HUES64 (cell line): Measurements from ENCODE around the gene SRF.
"Not testable (repeated sequence)": the region's sequence is repeated elsewhere in the genome, so short reads cannot be mapped to it uniquely, and the experiment has no call there.

ENCODE experiments used
- H3K27ac ChIP-seq: 2 replicates; pipeline ENCODE4 v1.7.0; 2013; ENCODE audit warnings: low read depth, low read length, inconsistent platforms
- H3K27me3 ChIP-seq: 2 replicates; pipeline ENCODE4 v1.6.1; 2013; ENCODE audit warnings: mild to moderate bottlenecking, low read length; ENCODE audit not compliant: insufficient read depth
- H3K36me3 ChIP-seq: 2 replicates; pipeline ENCODE4 v1.6.1; 2013; ENCODE audit warnings: mild to moderate bottlenecking, low read length; ENCODE audit not compliant: insufficient read depth
- H3K4me1 ChIP-seq: 2 replicates; pipeline ENCODE4 v1.6.1; 2013; ENCODE audit warnings: mild to moderate bottlenecking, low read length, moderate library complexity; ENCODE audit not compliant: insufficient read depth
- H3K4me3 ChIP-seq: 2 replicates; pipeline ENCODE4 v1.5.1; 2013; ENCODE audit warnings: mild to moderate bottlenecking, low read length, moderate library complexity
- H3K9ac ChIP-seq: 2 replicates; pipeline ENCODE4 v1.6.1; 2013; ENCODE audit warnings: mild to moderate bottlenecking, low read depth, low read length
- H3K9me3 ChIP-seq: 2 replicates; pipeline ENCODE4 v1.6.1; 2013; ENCODE audit warnings: low read depth, low read length; ENCODE audit not compliant: insufficient read depth
- WGBS: fragments of 150-250, 120-280 bp; methylation state at CpG from one replicate; pipeline ENCODE4 v1.1.7; 2013; ENCODE audit warnings: missing lambda C conversion rate; 5-methylcytosine and 5-hydroxymethylcytosine counted together

SRF gene

DNA sequence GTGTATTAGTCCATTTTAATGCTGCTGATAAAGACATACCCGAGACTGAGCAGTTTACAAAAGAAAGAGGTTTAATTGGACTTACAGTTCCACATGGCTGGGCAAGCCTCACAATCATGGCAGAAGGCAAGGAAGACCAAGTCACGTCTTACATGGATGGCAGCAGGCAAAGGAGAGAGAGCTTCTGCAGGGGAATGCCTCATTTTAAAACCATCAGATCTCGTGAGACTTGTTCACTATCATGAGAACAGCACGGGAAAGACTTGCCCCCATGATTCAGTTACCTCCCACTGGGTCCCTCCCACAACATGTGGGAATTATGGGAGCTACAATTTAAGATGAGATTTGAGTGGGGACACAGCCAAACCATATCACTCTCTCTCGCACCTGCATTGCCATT lies 39.7 kb upstream of the SRF start:
- H3K4me1 ChIP-seq, H3K9ac ChIP-seq, H3K9me3 ChIP-seq, H3K27ac ChIP-seq, H3K27me3 ChIP-seq, H3K4me3 ChIP-seq: not testable (repeated sequence)
- 93% methylated on average over 5 of the region's 5 CpGs for WGBS
- H3K36me3 ChIP-seq = peaks cover 31% of the 10 kb centered on the region

DNA sequence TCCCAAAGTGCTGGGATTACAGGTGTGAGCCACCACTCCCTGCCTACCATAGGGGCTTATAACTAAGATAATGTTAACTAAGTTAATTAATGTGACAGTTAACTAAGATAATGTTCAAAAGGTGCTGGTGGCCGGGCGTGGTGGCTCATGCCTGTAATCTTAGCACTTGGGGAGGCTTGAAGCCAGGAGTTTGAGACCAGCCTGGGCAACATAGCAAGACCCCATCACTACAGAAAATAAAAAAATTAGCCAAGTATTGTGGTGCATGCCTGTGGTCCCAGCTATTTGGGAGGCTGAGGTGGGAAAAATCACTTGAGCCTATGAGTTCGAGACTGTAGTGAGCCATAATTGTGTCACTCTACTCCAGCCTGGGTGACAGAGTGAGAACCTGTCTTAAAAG lies 32.8 kb upstream of the SRF start:
- H3K9me3 ChIP-seq = no peaks in the 10 kb centered on the region
- no peak overlapping the region for H3K27ac ChIP-seq
- no peaks in the 10 kb centered on the region for H3K27me3 ChIP-seq
- H3K9ac ChIP-seq = no peak overlapping the region
- H3K36me3 ChIP-seq = peaks cover 23% of the 10 kb centered on the region
- 91% methylated on average over 3 of the region's 3 CpGs for WGBS
- peaks cover 5% of the 10 kb centered on the region for H3K4me1 ChIP-seq
- H3K4me3 ChIP-seq = no peak overlapping the region

DNA sequence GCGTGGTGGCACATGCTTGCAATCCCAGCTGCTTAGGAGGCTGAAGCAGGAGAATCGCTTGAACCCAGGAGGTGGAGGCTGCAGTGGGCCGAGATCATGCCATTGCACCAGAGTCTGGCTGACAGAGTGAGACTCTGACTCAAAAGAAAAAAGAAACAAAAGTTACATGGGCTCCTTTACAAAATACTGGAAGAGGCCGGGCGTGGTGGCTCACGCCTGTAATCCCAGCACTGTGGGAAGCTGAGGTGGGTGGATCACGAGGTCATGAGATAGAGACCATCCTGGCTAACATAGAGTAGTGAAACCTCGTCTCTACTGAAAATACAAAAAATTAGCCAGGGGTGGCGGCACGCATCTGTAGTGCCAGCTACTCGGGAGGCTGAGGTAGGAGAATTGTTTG lies 31.1 kb upstream of the SRF start:
- H3K4me1 ChIP-seq, H3K9me3 ChIP-seq: not testable (repeated sequence)
- 94% methylated on average over 11 of the region's 11 CpGs for WGBS

DNA sequence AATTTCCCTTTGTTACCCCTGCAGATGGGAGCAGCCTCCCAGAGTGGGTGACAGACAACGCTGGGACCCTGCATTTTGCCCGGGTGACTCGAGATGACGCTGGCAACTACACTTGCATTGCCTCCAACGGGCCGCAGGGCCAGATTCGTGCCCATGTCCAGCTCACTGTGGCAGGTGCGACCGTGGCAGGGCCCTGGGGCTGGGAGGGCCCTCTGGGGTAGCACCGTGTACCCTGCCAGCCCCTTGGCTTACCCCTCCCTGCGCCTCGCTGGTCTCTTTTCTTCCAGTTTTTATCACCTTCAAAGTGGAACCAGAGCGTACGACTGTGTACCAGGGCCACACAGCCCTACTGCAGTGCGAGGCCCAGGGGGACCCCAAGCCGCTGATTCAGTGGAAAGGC lies 29.4 kb upstream of the SRF start:
- Histone ChIP-seq H3K27ac (no peak overlapping the region), H3K9ac (no peak overlapping the region), H3K4me1 (peaks cover 6% of the 10 kb centered on the region), H3K4me3 (no peak overlapping the region), H3K27me3 (no peaks in the 10 kb centered on the region), H3K9me3 (no peaks in the 10 kb centered on the region), H3K36me3 (peaks cover 39% of the 10 kb centered on the region)
- WGBS = 95% methylated on average over 16 of the region's 16 CpGs

More for the DNA sequence above, 31.1 kb upstream of the SRF start:
- not testable (repeated sequence) for H3K27ac ChIP-seq, H3K4me3 ChIP-seq, H3K9ac ChIP-seq, H3K27me3 ChIP-seq
- peaks cover 24% of the 10 kb centered on the region for H3K36me3 ChIP-seq

DNA sequence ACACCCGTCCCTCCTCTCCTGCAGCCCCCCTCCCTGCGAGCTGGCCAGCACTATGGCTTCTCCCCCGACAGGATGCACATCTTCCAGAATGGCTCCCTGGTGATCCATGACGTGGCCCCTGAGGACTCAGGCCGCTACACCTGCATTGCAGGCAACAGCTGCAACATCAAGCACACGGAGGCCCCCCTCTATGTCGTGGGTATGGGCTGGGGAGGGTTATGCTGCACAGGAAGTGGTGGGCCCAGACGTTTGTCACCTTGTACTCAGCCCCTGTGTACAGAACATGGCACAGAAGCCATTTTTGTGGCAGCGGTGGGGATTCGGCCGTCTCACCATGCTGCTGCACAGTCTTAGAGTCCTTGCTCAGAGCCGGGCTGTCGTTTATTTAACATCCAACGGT lies 29.0 kb upstream of the SRF start:
- WGBS = 92% methylated on average over 14 of the region's 14 CpGs
- Histone ChIP-seq H3K27me3 (no peaks in the 10 kb centered on the region), H3K27ac (no peak overlapping the region), H3K9ac (no peak overlapping the region), H3K4me1 (peaks cover 6% of the 10 kb centered on the region), H3K4me3 (no peak overlapping the region), H3K9me3 (no peaks in the 10 kb centered on the region), H3K36me3 (peaks cover 44% of the 10 kb centered on the region)

DNA sequence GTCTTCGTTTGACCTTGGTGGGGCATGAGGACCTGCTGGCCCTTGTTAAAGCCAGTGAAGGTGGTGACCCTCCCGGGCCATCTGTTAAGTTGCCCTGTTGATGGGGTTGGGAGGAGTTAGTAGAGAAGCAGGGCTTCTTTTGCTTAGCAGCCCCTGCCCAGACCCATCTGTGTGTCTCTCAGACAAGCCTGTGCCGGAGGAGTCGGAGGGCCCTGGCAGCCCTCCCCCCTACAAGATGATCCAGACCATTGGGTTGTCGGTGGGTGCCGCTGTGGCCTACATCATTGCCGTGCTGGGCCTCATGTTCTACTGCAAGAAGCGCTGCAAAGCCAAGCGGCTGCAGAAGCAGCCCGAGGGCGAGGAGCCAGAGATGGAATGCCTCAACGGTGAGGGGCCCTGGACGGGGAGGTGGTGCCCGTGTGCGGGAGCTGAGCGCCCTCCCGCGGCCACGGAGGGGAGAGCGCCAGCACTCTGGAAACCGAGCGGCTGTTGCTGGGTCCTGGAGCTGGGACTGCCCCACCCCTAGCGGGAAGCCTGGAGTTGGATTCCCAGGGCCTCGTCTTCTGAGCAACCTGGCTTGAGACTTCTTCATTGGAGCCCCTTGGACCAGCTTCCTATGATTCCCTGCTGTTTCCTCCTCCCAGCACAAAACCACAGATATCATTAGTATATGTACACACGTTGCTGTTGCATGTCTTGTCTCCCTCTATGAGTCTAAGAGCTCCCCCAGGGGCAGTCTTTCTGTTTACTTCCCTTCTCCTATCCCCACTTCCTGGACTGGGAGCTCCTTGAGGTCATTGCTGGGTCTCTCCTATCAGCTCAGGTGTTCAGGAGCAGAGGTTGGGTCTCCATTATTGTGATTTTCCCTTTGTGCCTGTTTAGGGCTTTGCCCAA lies 27.6 kb upstream of the SRF start:
- H3K4me3 ChIP-seq = no peak overlapping the region
- H3K27me3 ChIP-seq = no peaks in the 10 kb centered on the region
- H3K36me3 ChIP-seq = peaks cover 51% of the 10 kb centered on the region
- 13% methylated on average over 25 of the region's 25 CpGs for WGBS
- H3K9ac ChIP-seq = peak overlapping the region; percentile 27; the same call in 1 of the 2 replicates
- H3K4me1 ChIP-seq = peaks cover 6% of the 10 kb centered on the region
- H3K27ac ChIP-seq = peak overlapping the region; percentile 67
- H3K9me3 ChIP-seq = no peaks in the 10 kb centered on the region

DNA sequence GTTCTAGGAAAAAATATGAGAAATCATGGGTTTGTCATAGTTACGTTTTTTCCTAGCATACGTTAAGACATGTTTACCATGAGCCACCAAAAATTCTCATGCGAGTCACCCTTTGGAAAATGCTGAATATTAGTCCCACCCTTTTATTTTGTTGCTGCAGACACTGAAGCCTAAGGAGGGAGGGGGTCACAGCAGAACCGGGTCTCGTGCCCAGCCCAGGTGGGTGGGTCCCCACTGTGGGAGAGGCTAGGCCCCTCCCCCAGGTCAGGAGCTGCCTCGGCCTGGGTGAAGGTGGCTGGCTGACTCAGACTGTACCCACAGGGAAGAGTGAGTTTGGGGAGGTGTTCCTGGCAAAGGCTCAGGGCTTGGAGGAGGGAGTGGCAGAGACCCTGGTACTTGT lies 26.2 kb upstream of the SRF start:
- H3K36me3 ChIP-seq = peaks cover 43% of the 10 kb centered on the region
- H3K27ac ChIP-seq = no peak overlapping the region
- 87% methylated on average over 6 of the region's 6 CpGs for WGBS
- peaks cover 6% of the 10 kb centered on the region for H3K4me1 ChIP-seq
- no peaks in the 10 kb centered on the region for H3K27me3 ChIP-seq
- H3K4me3 ChIP-seq = no peak overlapping the region
- no peaks in the 10 kb centered on the region for H3K9me3 ChIP-seq
- H3K9ac ChIP-seq = no peak overlapping the region

DNA sequence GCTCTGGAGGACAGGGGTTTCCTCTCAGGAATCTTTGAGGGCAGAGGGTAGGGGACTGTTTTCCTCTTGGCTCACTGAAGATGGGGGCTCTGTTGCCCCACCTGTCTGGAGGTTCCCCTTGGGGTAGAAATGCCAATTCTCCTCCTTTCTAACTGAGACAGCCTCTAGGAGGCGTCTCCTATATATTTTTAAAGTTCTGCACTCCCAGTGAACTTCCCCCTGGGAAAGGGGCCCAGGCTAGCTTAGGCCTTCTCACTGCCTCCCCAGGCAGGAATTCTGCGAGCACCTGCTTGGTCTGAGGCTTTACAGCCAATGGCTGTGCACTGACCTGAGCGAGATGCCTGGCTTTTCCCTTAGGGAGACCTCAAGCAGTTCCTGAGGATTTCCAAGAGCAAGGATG lies 24.8 kb upstream of the SRF start:
- peaks cover 41% of the 10 kb centered on the region for H3K36me3 ChIP-seq
- 90% methylated on average over 3 of the region's 3 CpGs for WGBS
- no peak overlapping the region for H3K27ac ChIP-seq

DNA sequence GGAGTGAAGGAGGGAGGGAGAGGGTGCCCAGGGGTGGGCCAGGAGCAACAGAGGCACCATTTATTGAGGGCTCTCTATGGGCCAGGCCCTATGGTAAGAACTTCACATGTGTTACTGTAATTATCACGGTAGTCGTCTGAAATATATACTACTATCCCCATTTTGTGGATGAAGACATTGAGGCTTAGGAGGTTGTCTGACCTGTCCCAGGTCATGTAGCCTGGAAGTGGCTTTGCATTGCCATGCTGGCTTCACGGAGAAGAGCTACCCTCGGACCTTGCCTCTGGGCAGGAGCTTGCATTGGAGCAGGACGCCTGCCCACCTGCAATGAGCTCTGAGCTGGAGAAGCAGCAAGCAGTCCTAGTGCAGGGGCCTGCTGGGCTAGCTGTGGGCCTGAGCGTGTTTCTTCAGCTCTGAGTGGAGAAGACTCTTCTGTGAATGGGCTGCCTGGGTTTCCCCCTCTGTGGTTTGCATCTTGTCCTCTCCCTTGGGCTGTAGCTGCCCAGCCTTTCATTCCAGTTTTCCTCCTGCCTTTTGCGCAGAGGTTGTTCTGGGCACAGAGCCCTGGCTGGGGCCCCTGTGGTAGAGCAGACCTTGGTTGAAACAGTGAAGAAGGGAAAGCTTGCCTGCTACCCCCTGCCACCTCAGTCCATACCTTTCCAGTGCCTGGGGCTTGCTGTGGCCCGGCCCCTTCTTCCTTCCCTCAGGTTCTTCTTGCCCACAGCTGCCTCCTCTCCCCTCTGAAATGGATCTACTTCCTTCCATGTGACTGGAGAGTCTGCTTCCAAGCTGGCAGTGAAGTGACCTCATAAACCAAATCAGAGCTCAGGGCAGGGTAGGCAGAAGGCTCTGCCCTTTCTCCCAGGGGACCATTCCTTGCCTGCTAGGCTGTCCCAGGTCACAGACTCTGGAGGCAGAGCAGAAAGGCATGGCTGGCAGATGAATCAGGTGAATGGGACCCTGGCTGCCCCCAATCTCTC lies 24.1 kb upstream of the SRF start:
- Histone ChIP-seq H3K4me1 (peaks cover 6% of the 10 kb centered on the region), H3K27ac (no peak overlapping the region), H3K36me3 (peaks cover 36% of the 10 kb centered on the region), H3K9ac (no peak overlapping the region), H3K27me3 (no peaks in the 10 kb centered on the region), H3K4me3 (no peak overlapping the region), H3K9me3 (no peaks in the 10 kb centered on the region)
- 95% methylated on average over 8 of the region's 8 CpGs for WGBS

More for the DNA sequence above, 24.8 kb upstream of the SRF start:
- Histone ChIP-seq H3K27me3 (no peaks in the 10 kb centered on the region), H3K4me1 (peaks cover 6% of the 10 kb centered on the region), H3K9me3 (no peaks in the 10 kb centered on the region), H3K9ac (no peak overlapping the region), H3K4me3 (no peak overlapping the region)

DNA sequence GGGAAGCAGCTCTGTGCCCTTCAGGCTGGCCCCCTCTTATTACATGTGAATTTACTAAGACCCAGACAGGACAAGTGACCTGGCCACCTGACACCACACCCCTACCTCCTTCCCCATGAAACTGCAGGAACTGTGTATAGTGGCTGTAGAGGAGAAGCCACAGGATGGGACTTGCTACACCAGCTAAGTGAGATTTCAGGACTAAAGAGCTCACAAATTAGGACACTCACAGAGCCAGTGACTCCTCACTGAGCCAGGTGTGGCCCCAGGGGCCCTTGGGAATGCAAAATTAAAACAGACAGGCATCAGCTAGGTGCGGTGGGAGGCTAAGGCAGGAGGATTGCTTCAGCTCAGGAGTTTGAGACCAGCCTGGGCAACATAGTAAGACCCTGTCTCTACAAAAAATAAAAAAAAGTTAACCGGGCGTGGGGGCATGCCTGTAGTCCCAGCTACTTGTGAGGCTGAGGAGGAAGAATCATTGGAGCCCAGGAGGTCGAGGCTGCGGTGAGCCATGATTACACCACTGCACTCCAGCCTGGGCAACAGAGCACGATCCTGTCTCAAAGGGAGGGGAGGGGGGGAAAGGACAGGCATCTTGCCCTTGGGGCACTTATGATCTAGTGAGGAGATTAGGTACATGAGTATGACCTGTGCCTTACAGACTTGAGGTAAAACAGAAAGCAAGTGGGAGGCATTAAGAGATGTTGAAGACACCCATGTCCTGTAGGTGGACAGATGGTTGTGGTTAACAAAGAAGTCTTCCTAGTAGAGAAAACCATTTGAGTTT lies 23.2 kb upstream of the SRF start:
- WGBS = 96% methylated on average over 6 of the region's 6 CpGs
- Histone ChIP-seq H3K4me1 (peaks cover 4% of the 10 kb centered on the region), H3K36me3 (peaks cover 38% of the 10 kb centered on the region), H3K9ac (no peak overlapping the region), H3K4me3 (no peak overlapping the region), H3K9me3 (no peaks in the 10 kb centered on the region), H3K27ac (no peak overlapping the region), H3K27me3 (no peaks in the 10 kb centered on the region)
